WTC11 (cell line): ENCODE data around the gene OR8S1. TPM values are rescaled to one million over a fixed set of nuclear protein-coding genes. Genes with fewer than 3 reads are reported as not detected.
"Not testable (repeated sequence)": the region's sequence is repeated elsewhere in the genome, so short reads cannot be mapped to it uniquely, and the experiment has no call there.

Source experiments
- ATAC-seq: fragments of 200-7000 bp; cut with Tn5 transposase; 2 replicates; pipeline ENCODE4 v1.10.0; 2021; ENCODE audit warnings: mild to moderate bottlenecking, moderate library complexity
- CTCF ChIA-PET: fragments of 300-600 bp; sonication (Branson Sonifier 250); formaldehyde crosslinking; loops from one replicate; lab custom pipeline; 2021; ENCODE audit warnings: antibody characterized with exemption; lab: Charles Lee
- POLR2A ChIA-PET: fragments of 350-600 bp; sonication (Branson Sonifier 250); formaldehyde crosslinking; loops from one replicate; lab custom pipeline; 2021; ENCODE audit warnings: antibody characterized with exemption; lab: Charles Lee
- DNase-seq: peaks from one replicate; pipeline ENCODE4 v3.0.0; 2021; ENCODE audit warnings: low spot score
- H3K27ac Mint-ChIP-seq: 2 replicates; pipeline ENCODE4 v1.8.0; 2021; ENCODE audit warnings: mixed read lengths
- H3K27me3 Mint-ChIP-seq: 2 replicates; pipeline ENCODE4 v1.8.0; 2021; ENCODE audit warnings: low read depth, mild to moderate bottlenecking, moderate library complexity, mixed read lengths
- H3K36me3 Mint-ChIP-seq: 2 replicates; pipeline ENCODE4 v1.8.0; 2021; ENCODE audit warnings: mixed read lengths
- H3K4me1 Mint-ChIP-seq: 2 replicates; pipeline ENCODE4 v1.8.0; 2022; ENCODE audit warnings: mixed read lengths
- H3K4me3 Mint-ChIP-seq: 2 replicates; pipeline ENCODE4 v1.8.0; 2021; ENCODE audit warnings: mild to moderate bottlenecking, moderate library complexity, mixed read lengths
- H3K9me3 Mint-ChIP-seq: 2 replicates; pipeline ENCODE4 v1.8.0; 2021; ENCODE audit warnings: mixed read lengths
- ARID4B ChIP-seq: sonication (generic); formaldehyde crosslinking; IDR thresholded peaks from 2 replicates; pipeline ENCODE4 v1.8.0; 2023; ENCODE audit warnings: missing genetic modification reagents, mild to moderate bottlenecking, borderline replicate concordance
- ATF1 ChIP-seq: sonication (generic); formaldehyde crosslinking; IDR thresholded peaks from 2 replicates; pipeline ENCODE4 v1.8.1; 2023; ENCODE audit warnings: mild to moderate bottlenecking, moderate library complexity, missing genetic modification reagents
- E2F4 ChIP-seq: sonication (generic); formaldehyde crosslinking; IDR thresholded peaks from 2 replicates; pipeline ENCODE4 v1.8.1; 2022; ENCODE audit warnings: low read depth, mild to moderate bottlenecking, moderate library complexity, missing genetic modification reagents, borderline replicate concordance
- ESRRA ChIP-seq: sonication (generic); formaldehyde crosslinking; IDR thresholded peaks from 2 replicates; pipeline ENCODE4 v1.8.1; 2022; ENCODE audit warnings: mild to moderate bottlenecking, missing genetic modification reagents, borderline replicate concordance
- FOXP1 ChIP-seq: sonication (generic); formaldehyde crosslinking; IDR thresholded peaks from 2 replicates; pipeline ENCODE4 v1.8.0; 2022; ENCODE audit warnings: missing genetic modification reagents, mild to moderate bottlenecking, moderate library complexity, borderline replicate concordance
- SOX15 ChIP-seq: fragments of 250-450 bp; sonication (Bioruptor Pico); IDR thresholded peaks from 2 replicates; pipeline ENCODE4 v1.9.0; 2021; ENCODE audit warnings: mild to moderate bottlenecking
- ZNF219 ChIP-seq: sonication (generic); formaldehyde crosslinking; IDR thresholded peaks from 2 replicates; pipeline ENCODE4 v1.8.0; 2023; ENCODE audit warnings: missing genetic modification reagents, mild to moderate bottlenecking, borderline replicate concordance
- ZNF671 ChIP-seq: fragments of 250-450 bp; sonication (Bioruptor Pico); IDR thresholded peaks from 2 replicates; pipeline ENCODE4 v1.8.0; 2021; ENCODE audit warnings: mild to moderate bottlenecking
- total RNA-seq: library from RNA; stranded (reverse); gene quantifications from 3 replicates; pipeline ENCODE4 v1.2.3, GENCODE V29; 2021

OR8S1 gene
- total RNA-seq, 1 experiment from 2014 or later: not detected

- TF ChIP-seq ARID4B (CRISPR knock-in tag) (no peak), ESRRA (CRISPR knock-in tag) (no peak), ATF1 (CRISPR knock-in tag) (no peak), ZNF671 (CRISPR knock-in tag) (no peak), SOX15 (CRISPR knock-in tag) (no peak)
Measured at GRCh38 chr12:48545833-48546469, 20.5 kb downstream of the OR8S1 start (continued).

GRCh38 chr12:48547012-48547411 is 21.6 kb downstream of the OR8S1 start:
- H3K27me3 Mint-ChIP-seq, ATAC-seq, DNase-seq, H3K4me1 Mint-ChIP-seq, H3K27ac Mint-ChIP-seq, H3K4me3 Mint-ChIP-seq, POLR2A ChIA-PET, CTCF ChIA-PET: not testable (repeated sequence)
- H3K36me3 Mint-ChIP-seq: peaks cover 15% of the 10 kb centered on the region; the same call in 1 of the 2 replicates
- peaks cover 36% of the 10 kb centered on the region for H3K9me3 Mint-ChIP-seq

GRCh38 chr12:48551636-48552035 is 26.2 kb downstream of the OR8S1 start:
- peaks cover 35% of the 10 kb centered on the region for H3K36me3 Mint-ChIP-seq
- DNase-seq, CTCF ChIA-PET, H3K27me3 Mint-ChIP-seq, H3K27ac Mint-ChIP-seq, H3K4me3 Mint-ChIP-seq, ATAC-seq, POLR2A ChIA-PET: not testable (repeated sequence)
- peaks cover 12% of the 10 kb centered on the region for H3K4me1 Mint-ChIP-seq
- peaks cover 76% of the 10 kb centered on the region for H3K9me3 Mint-ChIP-seq

- CTCF ChIA-PET, ATAC-seq, H3K27ac Mint-ChIP-seq, H3K27me3 Mint-ChIP-seq, POLR2A ChIA-PET, H3K4me3 Mint-ChIP-seq: not testable (repeated sequence)
- Mint-ChIP-seq H3K9me3 (peaks cover 72% of the 10 kb centered on the region), H3K4me1 (peaks cover 23% of the 10 kb centered on the region), H3K36me3 (peaks cover 35% of the 10 kb centered on the region)
- peak; percentile 41 for DNase-seq
Measured at GRCh38 chr12:48553666-48554343, 28.4 kb downstream of the OR8S1 start.

GRCh38 chr12:48556631-48557030 is 31.2 kb downstream of the OR8S1 start:
- peak; percentile 13 for DNase-seq
- no peaks in the 10 kb centered on the region; the same call in none of the 2 replicates for H3K27me3 Mint-ChIP-seq
- no peak for TF ChIP-seq ZNF219 (CRISPR knock-in tag)
- no peak for TF ChIP-seq FOXP1 (CRISPR knock-in tag)
- TF ChIP-seq E2F4 (CRISPR knock-in tag): no peak
- TF ChIP-seq, all 79 proteins: peak for 0
- POLR2A ChIA-PET: no interaction called here
- Mint-ChIP-seq H3K36me3 (peaks cover 24% of the 10 kb centered on the region), H3K9me3 (peaks cover 47% of the 10 kb centered on the region), H3K27ac (no peak overlapping the region), H3K4me3 (no peak overlapping the region), H3K4me1 (peaks cover 23% of the 10 kb centered on the region)
- CTCF ChIA-PET: no interaction called here
- ATAC-seq: peak; percentile 89
